Ascending aorta (tissue), 2 donors: ENCODE results near the gene LTBP4. TPM values are rescaled to one million over a fixed set of nuclear protein-coding genes. Genes with fewer than 3 reads are reported as not detected.

Experiments
- DNase-seq, 2 donors: peaks; one replicate each; pipeline ENCODE4 v3.0.0-alpha.2; 2019; ENCODE audit warnings: low spot score in 2 of 2
- H3K27ac ChIP-seq, 2 donors: fragments of 200-600 bp; sonication (generic); one replicate each; pipeline ENCODE4 v1.5.1; 2016 to 2017; ENCODE audit warnings: mild to moderate bottlenecking in 1 of 2
- H3K27me3 ChIP-seq: fragments of 200-600 bp; sonication (generic); one replicate; pipeline ENCODE4 v1.5.1; 2017
- H3K36me3 ChIP-seq, 2 donors: fragments of 200-600 bp; sonication (generic); one replicate each; pipeline ENCODE4 v1.5.1; 2016
- H3K4me1 ChIP-seq, 2 donors: fragments of 200-600 bp; sonication (generic); one replicate each; pipeline ENCODE4 v1.5.1; 2016 to 2017; ENCODE audit warnings: mild to moderate bottlenecking in 1 of 2
- H3K4me3 ChIP-seq, 2 donors: fragments of 200-600 bp; sonication (generic); one replicate each; pipeline ENCODE4 v1.5.1; 2016 to 2017; ENCODE audit warnings: mild to moderate bottlenecking in 1 of 2
- H3K9me3 ChIP-seq, 2 donors: fragments of 200-600 bp; sonication (generic); one replicate each; pipeline ENCODE4 v1.5.1; 2016
- intact Hi-C: fragments of 100-400 bp; cut with DNase I; formaldehyde crosslinking; loops from one replicate; pipeline ENCODE4 v1.15.1; 2023
- total RNA-seq: library from RNA; depleted of rRNA; stranded (reverse); fragments of >200 nt; gene quantifications from one replicate; pipeline ENCODE4 v1.1.0, GENCODE V29; 2016
- TF ChIP-seq, protein P1 (sequence below), 3 experiments: fragments of 200-600 bp in 2 of 3; fragments of 450-650 bp in 1 of 3; sonication (generic) in 2 of 3; IDR thresholded peaks; one replicate each; pipeline ENCODE4 v1.5.1; 2016 to 2019; ENCODE audit warnings: antibody characterized with exemption in 3 of 3, mild to moderate bottlenecking in 1 of 3, moderate library complexity in 1 of 3

Gene LTBP4
- total RNA-seq, 1 donor from 2014 or later = 691 TPM

DNA sequence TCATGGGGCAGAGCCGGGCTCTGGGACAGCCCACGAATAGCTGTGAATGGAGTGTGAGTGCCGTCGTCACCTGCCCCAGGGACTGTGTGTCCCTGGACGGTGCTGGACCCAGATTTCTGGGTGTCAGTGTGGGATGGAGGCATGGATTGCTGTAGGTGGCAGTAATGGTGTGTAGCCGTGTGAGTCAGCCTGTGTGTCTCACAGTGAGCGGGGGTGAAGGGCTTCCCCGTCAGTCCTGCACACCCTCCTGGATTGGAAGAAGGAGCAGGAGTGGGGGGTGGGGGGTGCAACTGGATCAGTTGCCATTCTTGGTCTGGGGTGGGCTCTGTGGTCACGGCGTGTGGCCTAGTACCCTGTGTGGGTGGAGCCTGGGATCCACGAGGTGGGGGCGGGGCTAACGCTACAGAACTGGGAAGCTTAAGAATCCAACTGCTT, 6.5 kb upstream of the LTBP4 start:
- Histone ChIP-seq H3K36me3 (no peaks in the 10 kb centered on the region), H3K9me3 (no peaks in the 10 kb centered on the region), H3K4me3 (no peak overlapping the region), H3K27me3 (no peaks in the 10 kb centered on the region), H3K4me1 (peaks cover 15 to 26% of the 10 kb centered on the region in 2 donors), H3K27ac (no peak overlapping the region)
- TF ChIP-seq, protein P1, sequence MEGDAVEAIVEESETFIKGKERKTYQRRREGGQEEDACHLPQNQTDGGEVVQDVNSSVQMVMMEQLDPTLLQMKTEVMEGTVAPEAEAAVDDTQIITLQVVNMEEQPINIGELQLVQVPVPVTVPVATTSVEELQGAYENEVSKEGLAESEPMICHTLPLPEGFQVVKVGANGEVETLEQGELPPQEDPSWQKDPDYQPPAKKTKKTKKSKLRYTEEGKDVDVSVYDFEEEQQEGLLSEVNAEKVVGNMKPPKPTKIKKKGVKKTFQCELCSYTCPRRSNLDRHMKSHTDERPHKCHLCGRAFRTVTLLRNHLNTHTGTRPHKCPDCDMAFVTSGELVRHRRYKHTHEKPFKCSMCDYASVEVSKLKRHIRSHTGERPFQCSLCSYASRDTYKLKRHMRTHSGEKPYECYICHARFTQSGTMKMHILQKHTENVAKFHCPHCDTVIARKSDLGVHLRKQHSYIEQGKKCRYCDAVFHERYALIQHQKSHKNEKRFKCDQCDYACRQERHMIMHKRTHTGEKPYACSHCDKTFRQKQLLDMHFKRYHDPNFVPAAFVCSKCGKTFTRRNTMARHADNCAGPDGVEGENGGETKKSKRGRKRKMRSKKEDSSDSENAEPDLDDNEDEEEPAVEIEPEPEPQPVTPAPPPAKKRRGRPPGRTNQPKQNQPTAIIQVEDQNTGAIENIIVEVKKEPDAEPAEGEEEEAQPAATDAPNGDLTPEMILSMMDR (IDR thresholded peaks at IDR 0.05) = no peak
- DNase-seq = no peak
- intact Hi-C loops = loop anchor here (5.0 to 10.0 kb wide), 3 partner anchors 192 to 290 kb away; partner anchors contain the start of genes C19orf47 and PLD3

DNA sequence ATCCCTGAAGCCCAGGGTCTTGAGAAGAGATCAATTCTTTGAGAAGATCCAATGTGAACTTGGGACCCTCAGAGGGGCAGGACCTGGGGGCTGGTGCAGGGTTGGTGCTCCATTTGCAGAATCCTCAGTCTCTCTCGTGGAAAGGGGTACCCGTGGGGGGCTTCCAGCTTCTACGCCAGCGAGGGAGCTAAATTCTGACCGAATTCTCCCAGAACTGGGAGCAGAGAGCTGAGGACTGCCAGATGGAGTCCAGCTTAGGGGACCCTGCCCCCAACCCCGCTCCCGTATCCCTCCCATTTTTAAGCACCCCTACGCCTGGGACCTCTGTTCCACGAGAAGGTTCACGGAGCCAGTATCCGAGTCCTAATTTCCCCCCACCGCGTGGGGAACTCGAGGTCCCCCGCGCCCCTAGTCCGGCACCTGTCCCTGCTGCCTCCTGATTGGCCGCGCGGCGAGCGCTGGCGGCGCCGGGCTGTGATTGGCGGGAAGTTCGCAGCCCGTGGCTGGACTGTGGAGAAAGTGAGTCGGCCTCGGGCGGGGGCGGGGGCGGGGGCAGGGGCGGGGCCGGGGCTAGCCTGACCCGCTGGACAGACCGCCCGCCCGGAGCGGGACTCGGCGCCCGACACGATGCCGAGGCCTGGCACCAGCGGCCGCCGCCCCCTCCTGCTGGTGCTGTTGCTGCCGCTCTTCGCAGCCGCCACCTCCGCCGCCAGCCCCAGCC, 4.4 kb upstream of the LTBP4 start:
- peak in 1 of 2 donors; percentile 86 for DNase-seq
- Histone ChIP-seq H3K27me3 (no peaks in the 10 kb centered on the region), H3K9me3 (no peaks in the 10 kb centered on the region), H3K27ac (no peak overlapping the region), H3K36me3 (no peaks in the 10 kb centered on the region), H3K4me1 (peaks cover 17 to 43% of the 10 kb centered on the region in 2 donors), H3K4me3 (peak overlapping the region; percentile 41 to 57)
- TF ChIP-seq, protein P1 (IDR thresholded peaks at IDR 0.05) = no peak
- intact Hi-C loops = loop anchor here (5.0 to 10.0 kb wide), 3 partner anchors 194 to 292 kb away; partner anchors contain the start of genes C19orf47 and PLD3

- H3K9me3 ChIP-seq = no peaks in the 10 kb centered on the region
- DNase-seq = no peak
- no peak overlapping the region for H3K27ac ChIP-seq
- H3K36me3 ChIP-seq = no peaks in the 10 kb centered on the region
- peaks cover 17 to 43% of the 10 kb centered on the region in 2 donors for H3K4me1 ChIP-seq
- TF ChIP-seq, protein P1 (IDR thresholded peaks at IDR 0.05) = no peak
- intact Hi-C loops = loop anchor here (5.0 to 10.0 kb wide), 3 partner anchors 195 to 293 kb away; partner anchors contain the start of genes C19orf47 and PLD3
- H3K27me3 ChIP-seq = no peaks in the 10 kb centered on the region
- peak overlapping the region; percentile 41 to 57 for H3K4me3 ChIP-seq
Measured at GRCh38 chr19:40597329-40597838, 3.8 kb upstream of the LTBP4 start.

- Histone ChIP-seq H3K4me3 (peak overlapping the region; percentile 13 to 57), H3K36me3 (no peaks in the 10 kb centered on the region), H3K27me3 (no peaks in the 10 kb centered on the region), H3K27ac (peak overlapping the region in 1 of 2 donors; percentile 88), H3K4me1 (peaks cover 22 to 52% of the 10 kb centered on the region in 2 donors), H3K9me3 (no peaks in the 10 kb centered on the region)
- TF ChIP-seq, protein P1 (IDR thresholded peaks at IDR 0.05) = peak; percentile 97 to 99 (median 97)
- intact Hi-C loops = loop anchor here (1.0 to 10.0 kb wide), 7 partner anchors 28 to 294 kb away; partner anchors contain the start of genes C19orf47 and PLD3
- DNase-seq = peak in 1 of 2 donors; percentile 94
Measured at GRCh38 chr19:40598121-40598917, 2.9 kb upstream of the LTBP4 start.

DNA sequence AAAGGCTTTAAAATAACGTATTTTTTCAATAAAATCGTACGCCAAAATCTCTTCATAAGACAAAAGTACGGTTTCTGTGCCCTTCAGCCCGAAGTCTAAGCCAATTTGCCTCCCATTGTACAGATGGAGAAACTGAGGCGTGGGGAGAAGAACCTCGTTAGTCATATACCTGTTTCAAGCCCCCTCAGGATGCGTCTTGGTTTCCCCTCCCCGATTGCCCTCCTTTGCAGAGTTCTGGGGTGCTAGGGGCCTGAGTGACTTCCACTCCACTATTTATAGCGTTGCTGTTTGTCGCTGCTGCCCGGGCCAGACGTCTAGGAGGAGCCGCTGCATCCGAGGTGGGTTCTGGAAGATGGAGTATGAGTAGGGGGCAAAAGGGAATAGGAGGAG, 2.3 kb upstream of the LTBP4 start:
- H3K4me3 ChIP-seq = peak overlapping the region in 1 of 2 donors; percentile 92
- no peaks in the 10 kb centered on the region for H3K27me3 ChIP-seq

More for the DNA sequence above, 2.3 kb upstream of the LTBP4 start:
- peak overlapping the region; percentile 88 to 95 for H3K27ac ChIP-seq
- no peaks in the 10 kb centered on the region for H3K9me3 ChIP-seq
- no peaks in the 10 kb centered on the region for H3K36me3 ChIP-seq
- no peak for DNase-seq
- TF ChIP-seq, protein P1 (IDR thresholded peaks at IDR 0.05) = no peak
- peaks cover 22 to 53% of the 10 kb centered on the region in 2 donors for H3K4me1 ChIP-seq
- intact Hi-C loops = loop anchor here (1.0 to 10.0 kb wide), 7 partner anchors 29 to 294 kb away; partner anchors contain the start of genes C19orf47 and PLD3
